HEK293 (cell line): ENCODE data around the gene RPL36.
A peak's percentile ranks its signal among the peaks of the same experiment; 100 is the strongest.

ENCODE experiments used
- HOXC10 ChIP-seq: sonication (generic); formaldehyde crosslinking; IDR thresholded peaks from 2 replicates; pipeline ENCODE4 v1.8.1; 2023; ENCODE audit warnings: mild to moderate bottlenecking, missing genetic modification reagents
- KLF17 ChIP-seq: fragments of 450-650 bp; formaldehyde crosslinking; IDR thresholded peaks from 2 replicates; pipeline ENCODE4 v1.5.1; 2016; ENCODE audit warnings: missing biosample characterization, missing genetic modification characterization
- KLF8 ChIP-seq: fragments of 450-650 bp; formaldehyde crosslinking; IDR thresholded peaks from 2 replicates; pipeline ENCODE4 v1.5.1; 2016; ENCODE audit warnings: missing biosample characterization, missing genetic modification characterization
- MZF1 ChIP-seq: fragments of 450-650 bp; formaldehyde crosslinking; IDR thresholded peaks from 2 replicates; pipeline ENCODE4 v1.5.1; 2017; ENCODE audit warnings: missing biosample characterization, missing genetic modification characterization, borderline replicate concordance
- PATZ1 ChIP-seq: fragments of 450-650 bp; formaldehyde crosslinking; IDR thresholded peaks from 2 replicates; pipeline ENCODE4 v1.5.1; 2016; ENCODE audit warnings: missing biosample characterization, missing genetic modification characterization
- REST ChIP-seq: fragments of 450-650 bp; formaldehyde crosslinking; IDR thresholded peaks from 2 replicates; pipeline ENCODE4 v1.5.1; 2016; ENCODE audit warnings: missing biosample characterization, missing genetic modification characterization
- SETDB1 ChIP-seq: IDR thresholded peaks from one replicate; pipeline ENCODE4 v1.6.1; 2017; ENCODE audit warnings: mild to moderate bottlenecking, low read length, moderate library complexity, mixed read lengths; ENCODE audit not compliant: insufficient read length
- SP7 ChIP-seq: fragments of 450-650 bp; formaldehyde crosslinking; IDR thresholded peaks from 2 replicates; pipeline ENCODE4 v1.5.1; 2016; ENCODE audit warnings: missing biosample characterization, missing genetic modification characterization
- ZBTB8A ChIP-seq: fragments of 450-650 bp; formaldehyde crosslinking; IDR thresholded peaks from 2 replicates; pipeline ENCODE4 v1.5.1; 2016; ENCODE audit warnings: missing biosample characterization, missing genetic modification characterization
- ZFP37 ChIP-seq: fragments of 450-650 bp; formaldehyde crosslinking; IDR thresholded peaks from 2 replicates; pipeline ENCODE4 v1.5.1; 2016; ENCODE audit warnings: missing biosample characterization, missing genetic modification characterization
- ZNF148 ChIP-seq: fragments of 450-650 bp; formaldehyde crosslinking; IDR thresholded peaks from 2 replicates; pipeline ENCODE4 v1.5.0; 2017; ENCODE audit warnings: missing biosample characterization, missing genetic modification characterization, borderline replicate concordance
- ZNF16 ChIP-seq: fragments of 450-650 bp; formaldehyde crosslinking; IDR thresholded peaks from 2 replicates; pipeline ENCODE4 v1.5.1; 2016; ENCODE audit warnings: low read depth, missing biosample characterization, missing genetic modification characterization
- ZNF202 ChIP-seq: fragments of 450-650 bp; formaldehyde crosslinking; IDR thresholded peaks from 2 replicates; pipeline ENCODE4 v1.5.1; 2016; ENCODE audit warnings: missing biosample characterization, missing genetic modification characterization, borderline replicate concordance
- ZNF221 ChIP-seq: fragments of 450-650 bp; formaldehyde crosslinking; IDR thresholded peaks from 2 replicates; pipeline ENCODE4 v1.5.1; 2017; ENCODE audit warnings: missing biosample characterization, missing genetic modification characterization, borderline replicate concordance
- ZNF280D ChIP-seq: fragments of 450-650 bp; formaldehyde crosslinking; IDR thresholded peaks from 2 replicates; pipeline ENCODE4 v1.5.1; 2016; ENCODE audit warnings: missing biosample characterization, missing genetic modification characterization
- ZNF354C ChIP-seq: fragments of 450-650 bp; formaldehyde crosslinking; IDR thresholded peaks from 2 replicates; pipeline ENCODE4 v1.5.1; 2016; ENCODE audit warnings: missing biosample characterization, missing genetic modification characterization, low read depth, borderline replicate concordance
- ZNF394 ChIP-seq: fragments of 450-650 bp; formaldehyde crosslinking; IDR thresholded peaks from 2 replicates; pipeline ENCODE4 v1.5.1; 2016; ENCODE audit warnings: missing biosample characterization, missing genetic modification characterization, mild to moderate bottlenecking, moderate library complexity, borderline replicate concordance
- ZNF426 ChIP-seq: fragments of 450-650 bp; formaldehyde crosslinking; IDR thresholded peaks from 2 replicates; pipeline ENCODE4 v1.5.1; 2017; ENCODE audit warnings: missing biosample characterization, missing genetic modification characterization, mild to moderate bottlenecking, inconsistent platforms, moderate library complexity
- ZNF501 ChIP-seq: fragments of 450-650 bp; formaldehyde crosslinking; IDR thresholded peaks from 2 replicates; pipeline ENCODE4 v1.5.1; 2016; ENCODE audit warnings: missing biosample characterization, missing genetic modification characterization
- ZNF521 ChIP-seq: fragments of 450-650 bp; formaldehyde crosslinking; IDR thresholded peaks from 2 replicates; pipeline ENCODE4 v1.5.1; 2017; ENCODE audit warnings: missing biosample characterization, mild to moderate bottlenecking, missing genetic modification characterization
- ZNF580 ChIP-seq: fragments of 450-650 bp; formaldehyde crosslinking; IDR thresholded peaks from 2 replicates; pipeline ENCODE4 v1.5.1; 2016; ENCODE audit warnings: missing biosample characterization, missing genetic modification characterization
- ZNF596 ChIP-seq: fragments of 450-650 bp; IDR thresholded peaks from 2 replicates; pipeline ENCODE4 v1.5.0; 2018; ENCODE audit warnings: missing biosample characterization, mild to moderate bottlenecking, missing genetic modification characterization, moderate library complexity
- ZNF639 ChIP-seq: fragments of 450-650 bp; formaldehyde crosslinking; IDR thresholded peaks from 2 replicates; pipeline ENCODE4 v1.5.1; 2016; ENCODE audit warnings: missing biosample characterization, missing genetic modification characterization
- ZNF843 ChIP-seq: fragments of 450-650 bp; formaldehyde crosslinking; IDR thresholded peaks from 2 replicates; pipeline ENCODE4 v1.5.1; 2016; ENCODE audit warnings: missing biosample characterization, missing genetic modification characterization

The RPL36 gene

GRCh38 chr19:5690125-5690954, at the start of gene RPL36 (continued):
- no peak for TF ChIP-seq ZNF280D (tag by site-specific recombination)
- TF ChIP-seq KLF17 (tag by site-specific recombination): peak; percentile 83
- TF ChIP-seq ZNF843 (tag by site-specific recombination): peak; percentile 81
- TF ChIP-seq ZNF148 (tag by site-specific recombination): no peak; the same call in 1 of the 2 replicates
- TF ChIP-seq ZNF426 (tag by site-specific recombination): no peak
- TF ChIP-seq MZF1 (tag by site-specific recombination): 0 out of 2 replicates have a peak, but pooled peaks have one; percentile 14
- TF ChIP-seq ZNF596 (tag by site-specific recombination): no peak
- no peak for TF ChIP-seq ZNF521 (tag by site-specific recombination)
- peak; percentile 89 for TF ChIP-seq REST (tag by site-specific recombination)
- peak; percentile 67 for TF ChIP-seq ZBTB8A (tag by site-specific recombination)
- TF ChIP-seq ZNF394 (tag by site-specific recombination): peak; percentile 82
- TF ChIP-seq ZNF354C: no peak
- no peak for TF ChIP-seq ZNF16 (tag by site-specific recombination)
- TF ChIP-seq HOXC10 (CRISPR knock-in tag): no peak
- TF ChIP-seq ZNF580 (tag by site-specific recombination): peak; percentile 34; the same call in 1 of the 2 replicates
- TF ChIP-seq SETDB1: no peak
- peak; percentile 92 for TF ChIP-seq SP7
- TF ChIP-seq ZNF501 (tag by site-specific recombination): peak; percentile 91; the same call in 1 of the 2 replicates
- peak; percentile 81; the same call in 1 of the 2 replicates for TF ChIP-seq KLF8
- TF ChIP-seq ZNF639 (tag by site-specific recombination): peak; percentile 84
- no peak for TF ChIP-seq ZNF202
- no peak for TF ChIP-seq PATZ1 (tag by site-specific recombination)
- TF ChIP-seq ZNF221: 0 out of 2 replicates have a peak, but pooled peaks have one; percentile 51
- peak; percentile 96 for TF ChIP-seq ZFP37 (tag by site-specific recombination)
